Left forelimb (tissue), 1 donor: ENCODE measurements around the gene KIF12.

Experiments used
- DNase-seq: peaks from one replicate; pipeline ENCODE4 v3.0.0-alpha.2; 2018; ENCODE audit warnings: low spot score

KIF12 gene

GRCh38 chr9:114105236-114105635 lies 6.1 kb upstream of the KIF12 start:
- DNase-seq: no peak

DNA sequence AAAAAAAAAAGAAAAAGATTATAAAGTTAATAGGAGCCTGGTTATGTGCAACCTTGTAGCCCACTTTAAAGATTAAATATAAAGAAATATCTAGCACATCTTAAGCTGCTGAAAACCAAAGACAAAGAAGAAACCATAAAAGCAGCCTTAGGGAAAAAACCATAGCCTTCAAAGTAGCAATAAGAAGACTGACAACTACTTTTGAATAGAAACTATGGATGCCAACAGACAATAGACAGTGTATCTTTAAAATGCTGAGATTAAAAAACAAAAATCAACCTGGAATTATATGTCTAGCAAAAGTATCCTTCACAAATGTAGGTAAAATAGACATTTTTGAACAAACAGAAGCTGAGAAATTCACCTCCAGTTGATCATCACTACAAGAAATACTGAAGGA lies 3.4 kb upstream of the KIF12 start:
- DNase-seq: no peak

GRCh38 chr9:114100536-114100935 lies 1.4 kb upstream of the KIF12 start:
- DNase-seq: no peak

DNA sequence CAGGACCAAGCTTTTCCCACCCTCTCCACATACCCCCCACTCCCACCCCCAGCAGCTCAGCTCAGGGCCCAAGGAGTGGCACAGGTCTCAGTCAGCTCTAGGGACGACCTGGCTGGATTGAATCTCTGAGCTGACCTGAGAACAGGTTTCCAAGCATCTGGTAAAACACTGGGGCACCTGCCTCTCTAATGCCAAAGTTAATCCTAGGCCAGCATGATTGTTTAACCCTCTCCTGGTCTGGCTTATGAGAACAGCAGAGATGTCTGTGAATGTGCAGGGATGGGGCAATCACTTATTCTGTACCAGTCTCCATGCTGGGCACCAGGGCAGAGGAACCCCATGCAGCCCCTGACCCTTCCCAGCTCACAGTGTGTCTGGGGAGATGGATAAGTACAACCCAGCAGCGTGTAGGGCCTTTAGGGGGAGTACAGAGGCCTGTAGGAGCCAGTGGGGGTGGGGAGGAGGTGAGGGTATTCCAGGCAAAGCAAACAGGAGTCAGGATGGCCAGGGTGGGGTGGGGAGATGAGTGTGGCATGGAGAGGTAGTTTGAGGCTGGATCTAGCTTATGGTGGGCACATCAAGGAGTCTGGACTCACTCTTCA lies 678 bp upstream of the KIF12 start:
- DNase-seq: no peak

- DNase-seq: no peak
Observed at GRCh38 chr9:114098021-114098935, 814 bp downstream of the KIF12 start.

DNA sequence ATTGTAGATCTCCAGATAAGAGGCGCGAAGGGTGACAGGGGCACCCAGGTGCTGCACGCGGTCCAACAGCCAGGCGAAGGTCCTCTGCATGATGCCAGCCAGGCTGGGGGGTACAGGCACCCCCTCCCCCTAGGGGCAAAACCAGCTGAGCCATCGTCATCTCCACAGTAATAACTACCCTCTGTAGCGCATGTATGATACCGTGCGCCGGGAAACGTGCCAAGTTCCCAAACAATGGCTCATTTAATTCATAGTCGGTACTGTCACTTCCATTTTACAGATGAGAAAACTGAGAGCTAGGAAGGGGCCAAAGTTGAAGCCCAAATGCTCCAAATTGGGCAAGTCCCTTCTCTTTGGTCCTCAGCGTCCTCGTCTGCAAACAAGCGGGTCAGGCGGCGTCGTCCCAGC lies 1.5 kb downstream of the KIF12 start:
- no peak for DNase-seq

GRCh38 chr9:114096866-114097612 lies 2.1 kb downstream of the KIF12 start:
- DNase-seq: no peak

DNA sequence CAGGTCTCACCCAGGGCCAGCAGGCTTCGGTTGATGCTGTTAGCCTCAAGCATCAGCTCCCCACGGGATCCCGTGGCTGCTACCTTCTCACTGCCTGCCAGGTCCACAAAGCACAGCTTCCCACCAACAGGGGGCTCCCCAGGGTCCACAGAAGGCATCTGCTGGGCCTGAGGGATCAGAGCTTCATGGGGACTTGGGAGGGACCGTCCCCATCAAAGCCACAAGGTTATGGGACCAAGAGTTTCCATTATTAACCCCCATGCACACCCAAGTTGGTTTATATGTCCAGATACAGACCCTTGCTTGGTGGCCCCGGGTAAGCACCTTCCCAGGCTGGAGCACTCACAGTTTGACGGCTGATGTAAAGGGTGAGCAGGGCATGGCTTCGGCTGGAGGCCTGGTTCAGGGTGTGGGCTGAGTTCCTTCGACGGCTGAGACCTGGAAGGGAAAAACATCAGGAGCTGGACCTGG lies 3.0 kb downstream of the KIF12 start:
- DNase-seq: no peak

- no peak for DNase-seq
Observed at GRCh38 chr9:114094971-114095370, 4.1 kb downstream of the KIF12 start.

GRCh38 chr9:114093761-114094505 lies 5.2 kb downstream of the KIF12 start:
- DNase-seq: peak; percentile 57

DNA sequence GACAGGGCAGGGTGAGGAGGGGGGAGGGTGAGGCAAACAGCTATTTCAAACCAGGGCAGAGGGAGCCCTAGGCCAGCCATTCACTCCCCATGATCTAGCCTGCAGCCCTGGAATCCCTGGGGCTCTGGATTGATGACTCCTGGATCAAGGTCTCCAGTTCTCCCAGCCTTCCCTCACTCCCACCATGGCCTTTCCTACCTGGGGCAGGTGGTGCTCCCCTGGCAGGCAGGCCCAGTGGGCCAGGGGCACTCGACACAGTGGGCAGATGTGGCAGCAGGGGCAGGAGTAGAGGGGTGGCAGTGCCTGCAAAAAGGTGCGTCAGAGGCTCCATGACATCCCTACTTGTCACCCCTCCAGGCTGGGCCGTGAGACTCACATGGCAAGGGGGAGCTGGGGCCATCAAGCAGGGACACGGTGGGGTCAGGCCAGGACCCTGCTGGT lies 6.0 kb downstream of the KIF12 start:
- DNase-seq: peak; percentile 42

- DNase-seq: peak; percentile 42
Observed at GRCh38 chr9:114092336-114092735, 6.8 kb downstream of the KIF12 start.

- DNase-seq: no peak
Observed at GRCh38 chr9:114091711-114092110, 7.4 kb downstream of the KIF12 start.

- DNase-seq: peak; percentile 55
Observed at GRCh38 chr9:114090798-114091197, 8.3 kb downstream of the KIF12 start.

DNA sequence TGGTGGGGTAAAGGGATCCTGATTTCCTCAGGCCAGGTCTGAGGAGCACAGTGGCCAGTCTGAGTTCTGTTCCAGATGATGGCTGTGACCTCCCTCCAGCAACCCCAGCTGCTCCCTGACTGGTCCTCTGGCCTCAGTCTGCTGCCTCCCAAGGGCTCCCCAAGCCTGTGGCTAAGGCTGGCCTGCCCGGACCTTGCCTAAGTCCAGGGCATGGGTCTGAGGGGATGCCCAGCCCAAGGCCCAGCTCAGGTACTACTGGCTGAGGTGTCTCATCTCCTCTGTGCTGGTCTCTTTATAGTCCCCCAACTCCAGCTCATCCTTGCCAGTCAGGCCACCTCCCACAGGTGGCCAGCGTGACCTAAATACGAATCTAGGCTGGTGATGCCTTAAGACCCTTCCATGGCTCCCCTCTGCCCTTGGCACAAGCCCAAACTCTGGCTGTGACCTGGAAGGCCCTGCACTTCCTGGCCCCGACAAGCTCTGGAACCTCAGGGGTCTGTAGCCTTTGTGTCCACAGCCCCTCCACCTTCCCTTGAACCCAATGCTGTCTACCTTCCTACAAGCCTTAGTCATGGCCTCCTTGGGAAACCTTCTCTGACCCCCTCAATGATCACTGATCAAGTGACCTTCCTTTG lies 9.8 kb downstream of the KIF12 start:
- DNase-seq: peak; percentile 49

- peak; percentile 47 for DNase-seq
Observed at GRCh38 chr9:114088571-114089170, 10.4 kb downstream of the KIF12 start.

DNA sequence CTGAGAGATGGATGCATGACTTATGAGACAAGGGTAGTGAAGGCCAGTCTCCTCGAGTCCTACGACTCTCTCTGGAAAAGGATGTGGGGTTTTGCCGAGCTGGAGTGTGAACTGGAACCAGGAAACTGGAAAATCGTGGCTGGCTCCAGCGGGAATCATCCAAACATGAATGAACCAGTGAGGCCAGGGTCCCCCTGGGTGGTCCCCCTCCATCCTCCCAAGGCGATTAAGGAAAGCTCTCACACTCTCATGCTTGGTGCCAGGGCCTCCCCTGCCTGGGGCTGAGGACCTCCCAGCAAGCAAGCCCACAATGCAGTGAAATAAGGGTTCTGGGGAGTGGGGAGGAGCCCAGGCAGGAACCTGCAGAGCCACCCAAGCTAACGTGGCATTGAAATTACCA lies 11.4 kb downstream of the KIF12 start:
- DNase-seq: peak; percentile 44

- DNase-seq: peak; percentile 47
Observed at GRCh38 chr9:114086607-114087006, 12.5 kb downstream of the KIF12 start.

DNA sequence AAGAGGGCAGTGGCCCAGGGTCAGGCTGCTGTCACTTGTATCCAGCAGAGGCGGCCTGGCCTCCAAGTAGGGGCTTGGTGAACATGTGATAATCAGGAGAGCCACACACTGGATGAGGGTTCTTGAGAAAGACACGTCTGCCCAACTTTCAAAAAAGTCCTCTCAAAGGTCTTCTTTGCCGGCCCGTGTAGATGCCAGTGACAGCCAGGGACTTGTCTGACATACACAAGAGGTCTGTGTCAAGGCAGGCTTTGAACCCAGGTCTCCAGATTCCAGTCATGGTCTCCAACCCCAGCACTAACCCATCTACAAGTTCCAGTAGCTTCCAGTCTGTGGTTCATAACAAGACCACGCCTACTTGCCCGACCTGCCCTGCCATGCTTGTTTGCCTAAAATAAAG lies 13.1 kb downstream of the KIF12 start:
- DNase-seq: no peak

- peak; percentile 57 for DNase-seq
Observed at GRCh38 chr9:114085387-114085789, 13.7 kb downstream of the KIF12 start.
